K562 (cell line): ENCODE results near the gene SLC29A2. TPM values are rescaled to one million over a fixed set of nuclear protein-coding genes. Genes with fewer than 3 reads are reported as not detected.

Experiments used
- FOXO4 ChIP-seq: fragments of 450-650 bp; formaldehyde crosslinking; IDR thresholded peaks from 2 replicates; pipeline ENCODE4 v1.4.0; 2020; ENCODE audit warnings: mild to moderate bottlenecking, moderate library complexity
- FUS ChIP-seq: fragments of 200-400 bp; formaldehyde crosslinking; optimal IDR thresholded peaks from 2 replicates; pipeline ENCODE3; 2017; ENCODE audit warnings: low read depth, low read length
- GMEB1 ChIP-seq: fragments of 250-450 bp; sonication (Bioruptor Pico); IDR thresholded peaks from 2 replicates; pipeline ENCODE4 v1.4.0; 2020; ENCODE audit warnings: mild to moderate bottlenecking
- KLF13 ChIP-seq: fragments of 450-650 bp; IDR thresholded peaks from 2 replicates; pipeline ENCODE4 v1.6.1; 2016; ENCODE audit warnings: missing genetic modification characterization, low read depth, mild to moderate bottlenecking, missing compliant biosample characterization, moderate library complexity, borderline replicate concordance
- NCOA1 ChIP-seq: fragments of 450-650 bp; IDR thresholded peaks from 2 replicates; pipeline ENCODE4 v1.6.1; 2016; ENCODE audit warnings: low read depth
- NCOA6 ChIP-seq: fragments of 450-650 bp; IDR thresholded peaks from 2 replicates; pipeline ENCODE4 v1.6.1; 2017; ENCODE audit warnings: mild to moderate bottlenecking
- POU5F1 ChIP-seq: fragments of 150-350 bp; IDR thresholded peaks from 2 replicates; pipeline ENCODE4 v1.6.1; 2014; ENCODE audit warnings: borderline replicate concordance, low read length, low read depth, mild to moderate bottlenecking; ENCODE audit not compliant: partially characterized antibody
- SPI1 ChIP-seq: IDR thresholded peaks from 2 replicates; pipeline ENCODE4 v1.6.1; 2011; ENCODE audit warnings: low read depth, low read length, control low read depth, borderline replicate concordance
- STAT5A ChIP-seq: IDR thresholded peaks from 2 replicates; pipeline ENCODE4 v1.6.1; 2012; ENCODE audit warnings: low read length, inconsistent platforms, borderline replicate concordance
- TAF15 ChIP-seq: fragments of 200-400 bp; formaldehyde crosslinking; IDR thresholded peaks from 2 replicates; pipeline ENCODE4 v1.6.1; 2017; ENCODE audit warnings: mild to moderate bottlenecking, low read depth, low read length, moderate library complexity
- TFAM ChIP-seq: fragments of 250-450 bp; sonication (Bioruptor Pico); conservative IDR thresholded peaks from 2 replicates; pipeline ENCODE4 v1.5.0; 2021; ENCODE audit warnings: mild to moderate bottlenecking, moderate library complexity
- THAP12 ChIP-seq: fragments of 250-450 bp; sonication (Bioruptor Pico); IDR thresholded peaks from 2 replicates; pipeline ENCODE4 v1.9.0; 2021; ENCODE audit warnings: mild to moderate bottlenecking, inconsistent platforms
- ZNF12 ChIP-seq: sonication (generic); formaldehyde crosslinking; IDR thresholded peaks from 2 replicates; pipeline ENCODE4 v1.4.0; 2020; ENCODE audit warnings: mild to moderate bottlenecking, missing genetic modification reagents
- ZNF232 ChIP-seq: sonication (generic); formaldehyde crosslinking; IDR thresholded peaks from 2 replicates; pipeline ENCODE4 v1.8.0; 2022; ENCODE audit warnings: mild to moderate bottlenecking, missing genetic modification reagents
- ZNF780A ChIP-seq: fragments of 250-450 bp; sonication (Bioruptor Pico); IDR thresholded peaks from 2 replicates; pipeline ENCODE4 v1.5.0; 2021; ENCODE audit warnings: mild to moderate bottlenecking
- ZNF830 ChIP-seq: fragments of 250-450 bp; sonication (Bioruptor Pico); IDR thresholded peaks from 2 replicates; pipeline ENCODE4 v1.5.0; 2021; ENCODE audit warnings: mild to moderate bottlenecking
- polyA plus RNA-seq, 8 experiments: library from polyadenylated mRNA; depleted of rRNA in 4 of 8; stranded (reverse) in 5 of 8; unstranded in 3 of 8; fragments of >200 nt; fragmentation: Nextera tagmentation in 2 of 8; fragmentation: Illumina TruSeq in 1 of 8; extraction: Ambion mirVana in 2 of 8; extraction: Trizol in 1 of 8; gene quantifications; 2 replicates each; pipeline versions ENCODE4 v1.2.1 to v1.2.3, GENCODE V29; 2011 to 2014; ENCODE audit warnings: inconsistent platforms in 1 of 8, missing spikeins in 1 of 8
- total RNA-seq, 7 experiments: library from RNA; depleted of rRNA in 6 of 7; stranded (reverse); fragments of >200 nt in 6 of 7; fragmentation: Illumina TruSeq in 2 of 7; extraction: Trizol in 2 of 7; gene quantifications; 2 replicates each; pipeline versions ENCODE4 v1.2.1 to v1.2.3, GENCODE V29; 2011 to 2021; ENCODE audit warnings: low replicate concordance in 1 of 7
- TF ChIP-seq, protein P1 (sequence below): fragments of 250-450 bp; sonication (Bioruptor Pico); IDR thresholded peaks from 2 replicates; pipeline ENCODE4 v1.5.1; 2021; ENCODE audit warnings: mild to moderate bottlenecking
- TF ChIP-seq, protein P2 (sequence below): sonication (generic); formaldehyde crosslinking; IDR thresholded peaks from 2 replicates; pipeline ENCODE4 v1.8.1; 2023; ENCODE audit warnings: mild to moderate bottlenecking, missing genetic modification reagents

Gene SLC29A2
- total and polyA plus RNA-seq, 9 of the 15 experiments (the other 6 are each of a cell fraction or from before 2014, with no cell fraction given) = 2.4 to 48.6 (median 14.2) TPM

- TF ChIP-seq THAP12 (CRISPR knock-in tag) (no peak), NCOA1 (no peak), SPI1 (no peak), STAT5A (no peak), FUS (no peak), GMEB1 (CRISPR knock-in tag) (no peak), FOXO4 (CRISPR knock-in tag) (no peak), ZNF780A (CRISPR knock-in tag) (no peak), KLF13 (tag) (0 out of 2 replicates have a peak, but pooled peaks have one; percentile 26), NCOA6 (no peak), POU5F1 (no peak), TFAM (CRISPR knock-in tag) (no peak), ZNF830 (CRISPR knock-in tag) (no peak), ZNF12 (no peak), TAF15 (no peak), ZNF232 (no peak)
- TF ChIP-seq, protein P1, sequence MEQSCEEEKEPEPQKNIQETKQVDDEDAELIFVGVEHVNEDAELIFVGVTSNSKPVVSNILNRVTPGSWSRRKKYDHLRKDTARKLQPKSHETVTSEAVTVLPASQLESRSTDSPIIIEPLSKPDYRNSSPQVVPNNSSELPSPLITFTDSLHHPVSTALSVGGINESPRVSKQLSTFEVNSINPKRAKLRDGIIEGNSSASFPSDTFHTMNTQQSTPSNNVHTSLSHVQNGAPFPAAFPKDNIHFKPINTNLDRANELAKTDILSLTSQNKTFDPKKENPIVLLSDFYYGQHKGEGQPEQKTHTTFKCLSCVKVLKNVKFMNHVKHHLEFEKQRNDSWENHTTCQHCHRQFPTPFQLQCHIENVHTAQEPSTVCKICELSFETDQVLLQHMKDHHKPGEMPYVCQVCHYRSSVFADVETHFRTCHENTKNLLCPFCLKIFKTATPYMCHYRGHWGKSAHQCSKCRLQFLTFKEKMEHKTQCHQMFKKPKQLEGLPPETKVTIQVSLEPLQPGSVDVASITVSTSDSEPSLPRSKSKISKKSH (CRISPR knock-in tag) = no peak
- TF ChIP-seq, protein P2, sequence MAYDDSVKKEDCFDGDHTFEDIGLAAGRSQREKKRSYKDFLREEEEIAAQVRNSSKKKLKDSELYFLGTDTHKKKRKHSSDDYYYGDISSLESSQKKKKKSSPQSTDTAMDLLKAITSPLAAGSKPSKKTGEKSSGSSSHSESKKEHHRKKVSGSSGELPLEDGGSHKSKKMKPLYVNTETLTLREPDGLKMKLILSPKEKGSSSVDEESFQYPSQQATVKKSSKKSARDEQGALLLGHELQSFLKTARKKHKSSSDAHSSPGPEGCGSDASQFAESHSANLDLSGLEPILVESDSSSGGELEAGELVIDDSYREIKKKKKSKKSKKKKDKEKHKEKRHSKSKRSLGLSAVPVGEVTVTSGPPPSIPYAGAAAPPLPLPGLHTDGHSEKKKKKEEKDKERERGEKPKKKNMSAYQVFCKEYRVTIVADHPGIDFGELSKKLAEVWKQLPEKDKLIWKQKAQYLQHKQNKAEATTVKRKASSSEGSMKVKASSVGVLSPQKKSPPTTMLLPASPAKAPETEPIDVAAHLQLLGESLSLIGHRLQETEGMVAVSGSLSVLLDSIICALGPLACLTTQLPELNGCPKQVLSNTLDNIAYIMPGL = no peak
These were observed 43.0 kb downstream of the SLC29A2 start (continued) for GRCh38 chr11:66328302-66329144.
